Colon (tissue), 2 donors: ENCODE data around the gene GCN1.

Experiments used
- FAIRE-seq: peaks from 2 replicates; lab custom pipeline; 2012; peaks lifted over from hg19 to GRCh38; lab: Jason Lieb, UNC
- donor health status: control.
- donor health status: control.

GCN1 gene

GRCh38 chr12:120141336-120141735, 53.2 kb downstream of the GCN1 start:
- no peak for FAIRE-seq

- FAIRE-seq = no peak
Observed at GRCh38 chr12:120140603-120141002, 53.9 kb downstream of the GCN1 start.

GRCh38 chr12:120139958-120140357, 54.6 kb downstream of the GCN1 start:
- no peak for FAIRE-seq

GRCh38 chr12:120138366-120138765, 56.1 kb downstream of the GCN1 start:
- FAIRE-seq = no peak

GRCh38 chr12:120137833-120138232, 56.7 kb downstream of the GCN1 start:
- no peak for FAIRE-seq

GRCh38 chr12:120136093-120136770, 58.3 kb downstream of the GCN1 start:
- no peak for FAIRE-seq

- no peak for FAIRE-seq
Observed at GRCh38 chr12:120134307-120134980, 60.1 kb downstream of the GCN1 start.

GRCh38 chr12:120132863-120133385, 61.6 kb downstream of the GCN1 start:
- no peak for FAIRE-seq

- FAIRE-seq = no peak
Observed at GRCh38 chr12:120132054-120132836, 62.3 kb downstream of the GCN1 start.

- no peak for FAIRE-seq
Observed at GRCh38 chr12:120131116-120131515, 63.4 kb downstream of the GCN1 start.

- FAIRE-seq = no peak
Observed at GRCh38 chr12:120130011-120130410, 64.5 kb downstream of the GCN1 start.

GRCh38 chr12:120126635-120127005, 67.9 kb downstream of the GCN1 start:
- no peak for FAIRE-seq

- no peak for FAIRE-seq
Observed at GRCh38 chr12:120125792-120126634, 68.5 kb downstream of the GCN1 start.

- FAIRE-seq = no peak
Observed at GRCh38 chr12:120125029-120125428, 69.5 kb downstream of the GCN1 start.

GRCh38 chr12:120121766-120122293, 72.7 kb downstream of the GCN1 start:
- no peak for FAIRE-seq

GRCh38 chr12:120121343-120121742, 73.2 kb downstream of the GCN1 start:
- no peak for FAIRE-seq

GRCh38 chr12:120119271-120119973, 75.1 kb downstream of the GCN1 start:
- FAIRE-seq = no peak

- no peak for FAIRE-seq
Observed at GRCh38 chr12:120118321-120119061, 76.0 kb downstream of the GCN1 start.

- FAIRE-seq = no peak
Observed at GRCh38 chr12:120117961-120118320, 76.6 kb downstream of the GCN1 start.
